HepG2 (cell line): ENCODE measurements around the gene DAZAP1. TPM values are rescaled to one million over a fixed set of nuclear protein-coding genes. Genes with fewer than 3 reads are reported as not detected.

Experiments used
- ARNT2 ChIP-seq: sonication (generic); formaldehyde crosslinking; IDR thresholded peaks from 2 replicates; pipeline ENCODE4 v1.8.0; 2022; ENCODE audit warnings: mild to moderate bottlenecking, low read depth, missing genetic modification reagents, moderate library complexity
- ATF1 ChIP-seq: IDR thresholded peaks from 2 replicates; pipeline ENCODE4 v1.6.1; 2016; ENCODE audit warnings: mild to moderate bottlenecking, control low read depth
- CREB3 ChIP-seq: sonication (generic); formaldehyde crosslinking; IDR thresholded peaks from 2 replicates; pipeline ENCODE4 v1.5.0; 2020; ENCODE audit warnings: missing genetic modification reagents
- GABPA ChIP-seq, 2 experiments: IDR thresholded peaks; 2 replicates each; pipeline ENCODE4 v1.6.1; 2011 to 2016; ENCODE audit warnings: low read depth in 2 of 2, low read length in 1 of 2, missing biosample characterization in 1 of 2, missing genetic modification characterization in 1 of 2
- RAD51 ChIP-seq: fragments of 450-650 bp; IDR thresholded peaks from 2 replicates; pipeline ENCODE4 v1.6.1; 2016; ENCODE audit warnings: borderline replicate concordance
- ZBTB21 ChIP-seq: sonication (generic); formaldehyde crosslinking; IDR thresholded peaks from 2 replicates; pipeline ENCODE4 v1.4.0; 2020; ENCODE audit warnings: missing genetic modification reagents
- ZMYM2 ChIP-seq: sonication (generic); formaldehyde crosslinking; IDR thresholded peaks from 2 replicates; pipeline ENCODE4 v1.8.0; 2022; ENCODE audit warnings: mild to moderate bottlenecking, missing genetic modification reagents
- ZNF329 ChIP-seq: sonication (generic); formaldehyde crosslinking; IDR thresholded peaks from 2 replicates; pipeline ENCODE4 v1.9.0; 2021; ENCODE audit warnings: low read depth, mild to moderate bottlenecking, missing genetic modification reagents
- ZNF530 ChIP-seq: sonication (generic); formaldehyde crosslinking; IDR thresholded peaks from 2 replicates; pipeline ENCODE4 v1.5.0; 2020; ENCODE audit warnings: low read depth, mild to moderate bottlenecking, missing genetic modification reagents
- ZNF629 ChIP-seq: sonication (generic); formaldehyde crosslinking; conservative IDR thresholded peaks from 2 replicates; pipeline ENCODE4 v1.5.0; 2020; ENCODE audit warnings: missing genetic modification reagents
- polyA plus RNA-seq, 8 experiments: library from polyadenylated mRNA; depleted of rRNA in 3 of 8; stranded (reverse) in 7 of 8; unstranded in 1 of 8; fragments of >200 nt; fragmentation: Illumina TruSeq in 4 of 8; extraction: Trizol in 4 of 8; gene quantifications; 2 replicates each; pipeline versions ENCODE4 v1.2.1 to v1.2.3, GENCODE V29; 2011 to 2016; ENCODE audit warnings: low read depth in 4 of 8, missing spikeins in 1 of 8, mixed read lengths in 1 of 8; ENCODE audit not compliant: insufficient read depth in 1 of 8
- total RNA-seq, 5 experiments: library from RNA; depleted of rRNA; stranded (reverse); fragments of >200 nt; fragmentation: Illumina TruSeq; extraction: Trizol; gene quantifications; 2 replicates each; pipeline ENCODE4 v1.2.3, GENCODE V29; 2016; ENCODE audit warnings: low read depth in 1 of 5
- TF ChIP-seq, protein P1 (sequence below): sonication (generic); formaldehyde crosslinking; IDR thresholded peaks from 2 replicates; pipeline ENCODE4 v1.4.0; 2020; ENCODE audit warnings: missing genetic modification reagents, borderline replicate concordance
- TF ChIP-seq, protein P2 (sequence below): sonication (generic); formaldehyde crosslinking; conservative IDR thresholded peaks from 2 replicates; pipeline ENCODE4 v1.8.0; 2022; ENCODE audit warnings: missing genetic modification reagents
- TF ChIP-seq, protein P3 (sequence below): IDR thresholded peaks from 2 replicates; pipeline ENCODE4 v1.4.0; 2020; ENCODE audit warnings: mild to moderate bottlenecking, missing genetic modification reagents
- TF ChIP-seq, protein P4 (sequence below): sonication (generic); formaldehyde crosslinking; conservative IDR thresholded peaks from 2 replicates; pipeline ENCODE4 v1.4.0; 2020; ENCODE audit warnings: missing genetic modification reagents
- TF ChIP-seq, protein P5 (sequence below): sonication (generic); formaldehyde crosslinking; IDR thresholded peaks from 2 replicates; pipeline ENCODE4 v1.5.0; 2020; ENCODE audit warnings: mild to moderate bottlenecking, missing genetic modification reagents, borderline replicate concordance

Gene DAZAP1
- total and polyA plus RNA-seq, 2 of the 13 experiments (the other 11 are each of a cell fraction or from before 2014, with no cell fraction given): 63.3 to 79.2 TPM

GRCh38 chr19:1383312-1384084, 23.9 kb upstream of the DAZAP1 start, which contains the start of gene NDUFS7 (continued):
- TF ChIP-seq, protein P1, sequence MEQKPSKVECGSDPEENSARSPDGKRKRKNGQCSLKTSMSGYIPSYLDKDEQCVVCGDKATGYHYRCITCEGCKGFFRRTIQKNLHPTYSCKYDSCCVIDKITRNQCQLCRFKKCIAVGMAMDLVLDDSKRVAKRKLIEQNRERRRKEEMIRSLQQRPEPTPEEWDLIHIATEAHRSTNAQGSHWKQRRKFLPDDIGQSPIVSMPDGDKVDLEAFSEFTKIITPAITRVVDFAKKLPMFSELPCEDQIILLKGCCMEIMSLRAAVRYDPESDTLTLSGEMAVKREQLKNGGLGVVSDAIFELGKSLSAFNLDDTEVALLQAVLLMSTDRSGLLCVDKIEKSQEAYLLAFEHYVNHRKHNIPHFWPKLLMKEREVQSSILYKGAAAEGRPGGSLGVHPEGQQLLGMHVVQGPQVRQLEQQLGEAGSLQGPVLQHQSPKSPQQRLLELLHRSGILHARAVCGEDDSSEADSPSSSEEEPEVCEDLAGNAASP: peak; percentile 91
- TF ChIP-seq, protein P2, sequence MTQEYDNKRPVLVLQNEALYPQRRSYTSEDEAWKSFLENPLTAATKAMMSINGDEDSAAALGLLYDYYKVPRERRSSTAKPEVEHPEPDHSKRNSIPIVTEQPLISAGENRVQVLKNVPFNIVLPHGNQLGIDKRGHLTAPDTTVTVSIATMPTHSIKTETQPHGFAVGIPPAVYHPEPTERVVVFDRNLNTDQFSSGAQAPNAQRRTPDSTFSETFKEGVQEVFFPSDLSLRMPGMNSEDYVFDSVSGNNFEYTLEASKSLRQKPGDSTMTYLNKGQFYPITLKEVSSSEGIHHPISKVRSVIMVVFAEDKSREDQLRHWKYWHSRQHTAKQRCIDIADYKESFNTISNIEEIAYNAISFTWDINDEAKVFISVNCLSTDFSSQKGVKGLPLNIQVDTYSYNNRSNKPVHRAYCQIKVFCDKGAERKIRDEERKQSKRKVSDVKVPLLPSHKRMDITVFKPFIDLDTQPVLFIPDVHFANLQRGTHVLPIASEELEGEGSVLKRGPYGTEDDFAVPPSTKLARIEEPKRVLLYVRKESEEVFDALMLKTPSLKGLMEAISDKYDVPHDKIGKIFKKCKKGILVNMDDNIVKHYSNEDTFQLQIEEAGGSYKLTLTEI (CRISPR knock-in tag): no peak; the same call in 1 of the 2 replicates
- TF ChIP-seq ZBTB21 (peak; percentile 51; the same call in 1 of the 2 replicates), CREB3 (CRISPR knock-in tag) (peak; percentile 93), ATF1 (CRISPR knock-in tag) (peak; percentile 80), RAD51 (no peak), ARNT2 (peak; percentile 93), ZNF329 (CRISPR knock-in tag) (peak; percentile 76), ZNF629 (peak; percentile 75), ZNF530 (CRISPR knock-in tag) (0 out of 2 replicates have a peak, but pooled peaks have one; percentile 35), GABPA (IDR thresholded peaks at IDR 0.05; ENCODE audit: low read depth, low read length) (peak; percentile 82), GABPA (CRISPR knock-in tag; IDR thresholded peaks at IDR 0.05; ENCODE audit: low read depth) (peak; percentile 92), ZMYM2 (peak; percentile 96)
- TF ChIP-seq, protein P3, sequence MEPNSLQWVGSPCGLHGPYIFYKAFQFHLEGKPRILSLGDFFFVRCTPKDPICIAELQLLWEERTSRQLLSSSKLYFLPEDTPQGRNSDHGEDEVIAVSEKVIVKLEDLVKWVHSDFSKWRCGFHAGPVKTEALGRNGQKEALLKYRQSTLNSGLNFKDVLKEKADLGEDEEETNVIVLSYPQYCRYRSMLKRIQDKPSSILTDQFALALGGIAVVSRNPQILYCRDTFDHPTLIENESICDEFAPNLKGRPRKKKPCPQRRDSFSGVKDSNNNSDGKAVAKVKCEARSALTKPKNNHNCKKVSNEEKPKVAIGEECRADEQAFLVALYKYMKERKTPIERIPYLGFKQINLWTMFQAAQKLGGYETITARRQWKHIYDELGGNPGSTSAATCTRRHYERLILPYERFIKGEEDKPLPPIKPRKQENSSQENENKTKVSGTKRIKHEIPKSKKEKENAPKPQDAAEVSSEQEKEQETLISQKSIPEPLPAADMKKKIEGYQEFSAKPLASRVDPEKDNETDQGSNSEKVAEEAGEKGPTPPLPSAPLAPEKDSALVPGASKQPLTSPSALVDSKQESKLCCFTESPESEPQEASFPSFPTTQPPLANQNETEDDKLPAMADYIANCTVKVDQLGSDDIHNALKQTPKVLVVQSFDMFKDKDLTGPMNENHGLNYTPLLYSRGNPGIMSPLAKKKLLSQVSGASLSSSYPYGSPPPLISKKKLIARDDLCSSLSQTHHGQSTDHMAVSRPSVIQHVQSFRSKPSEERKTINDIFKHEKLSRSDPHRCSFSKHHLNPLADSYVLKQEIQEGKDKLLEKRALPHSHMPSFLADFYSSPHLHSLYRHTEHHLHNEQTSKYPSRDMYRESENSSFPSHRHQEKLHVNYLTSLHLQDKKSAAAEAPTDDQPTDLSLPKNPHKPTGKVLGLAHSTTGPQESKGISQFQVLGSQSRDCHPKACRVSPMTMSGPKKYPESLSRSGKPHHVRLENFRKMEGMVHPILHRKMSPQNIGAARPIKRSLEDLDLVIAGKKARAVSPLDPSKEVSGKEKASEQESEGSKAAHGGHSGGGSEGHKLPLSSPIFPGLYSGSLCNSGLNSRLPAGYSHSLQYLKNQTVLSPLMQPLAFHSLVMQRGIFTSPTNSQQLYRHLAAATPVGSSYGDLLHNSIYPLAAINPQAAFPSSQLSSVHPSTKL: peak; percentile 68; the same call in 1 of the 2 replicates
- TF ChIP-seq, protein P4, sequence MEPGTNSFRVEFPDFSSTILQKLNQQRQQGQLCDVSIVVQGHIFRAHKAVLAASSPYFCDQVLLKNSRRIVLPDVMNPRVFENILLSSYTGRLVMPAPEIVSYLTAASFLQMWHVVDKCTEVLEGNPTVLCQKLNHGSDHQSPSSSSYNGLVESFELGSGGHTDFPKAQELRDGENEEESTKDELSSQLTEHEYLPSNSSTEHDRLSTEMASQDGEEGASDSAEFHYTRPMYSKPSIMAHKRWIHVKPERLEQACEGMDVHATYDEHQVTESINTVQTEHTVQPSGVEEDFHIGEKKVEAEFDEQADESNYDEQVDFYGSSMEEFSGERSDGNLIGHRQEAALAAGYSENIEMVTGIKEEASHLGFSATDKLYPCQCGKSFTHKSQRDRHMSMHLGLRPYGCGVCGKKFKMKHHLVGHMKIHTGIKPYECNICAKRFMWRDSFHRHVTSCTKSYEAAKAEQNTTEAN (CRISPR knock-in tag): peak; percentile 30; the same call in 1 of the 2 replicates
- TF ChIP-seq, protein P5, sequence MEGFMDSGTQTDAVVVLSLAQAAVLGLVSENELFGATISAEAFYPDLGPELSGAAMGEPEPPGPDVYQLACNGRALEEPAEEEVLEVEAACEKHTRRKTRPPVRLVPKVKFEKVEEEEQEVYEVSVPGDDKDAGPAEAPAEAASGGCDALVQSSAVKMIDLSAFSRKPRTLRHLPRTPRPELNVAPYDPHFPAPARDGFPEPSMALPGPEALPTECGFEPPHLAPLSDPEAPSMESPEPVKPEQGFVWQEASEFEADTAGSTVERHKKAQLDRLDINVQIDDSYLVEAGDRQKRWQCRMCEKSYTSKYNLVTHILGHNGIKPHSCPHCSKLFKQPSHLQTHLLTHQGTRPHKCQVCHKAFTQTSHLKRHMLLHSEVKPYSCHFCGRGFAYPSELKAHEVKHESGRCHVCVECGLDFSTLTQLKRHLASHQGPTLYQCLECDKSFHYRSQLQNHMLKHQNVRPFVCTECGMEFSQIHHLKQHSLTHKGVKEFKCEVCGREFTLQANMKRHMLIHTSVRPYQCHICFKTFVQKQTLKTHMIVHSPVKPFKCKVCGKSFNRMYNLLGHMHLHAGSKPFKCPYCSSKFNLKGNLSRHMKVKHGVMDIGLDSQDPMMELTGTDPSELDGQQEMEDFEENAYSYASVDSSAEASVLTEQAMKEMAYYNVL (CRISPR knock-in tag): peak; percentile 78
